ENCODE results near the gene PCDHGA10.

GRCh38 chr5:141412854-141413539 lies at the start of gene PCDHGA10:
- TF ChIP-seq CTCF (IDR thresholded peaks at IDR 0.05) = peak; percentile 87
- no peak for TF ChIP-seq ZFX (IDR thresholded peaks at IDR 0.05; ENCODE audit: borderline replicate concordance)

Measured in 22Rv1 (cell line).